K562 (cell line): ENCODE results near the gene DLX2.
A peak's percentile ranks its signal among the peaks of the same experiment; 100 is the strongest.

Source experiments
- ARNT ChIP-seq, 2 experiments: fragments of 450-650 bp; IDR thresholded peaks; 2 replicates each; pipeline ENCODE4 v1.6.1; 2016; ENCODE audit warnings: mild to moderate bottlenecking in 1 of 2
- CAMTA2 ChIP-seq: fragments of 250-450 bp; sonication (Bioruptor Pico); conservative IDR thresholded peaks from 2 replicates; pipeline ENCODE4 v1.5.1; 2022
- GTF2E2 ChIP-seq: fragments of 200-800 bp; sonication (Bioruptor generic); IDR thresholded peaks from 2 replicates; pipeline ENCODE4 v1.6.1; 2016; ENCODE audit warnings: missing genetic modification characterization, missing compliant biosample characterization
- HNRNPH1 ChIP-seq: fragments of 200-400 bp; formaldehyde crosslinking; optimal IDR thresholded peaks from 2 replicates; pipeline ENCODE3; 2017; ENCODE audit warnings: low read depth, mild to moderate bottlenecking, low read length, moderate library complexity
- JUN ChIP-seq, 2 experiments: sonication (generic) in 1 of 2; formaldehyde crosslinking in 1 of 2; IDR thresholded peaks; 2 replicates each; pipeline versions ENCODE4 v1.6.1 to v1.8.0; 2012 to 2022; ENCODE audit warnings: borderline replicate concordance in 2 of 2, mild to moderate bottlenecking in 2 of 2, improper control_type of control experiment in 1 of 2, low read depth in 1 of 2, low read length in 1 of 2, missing genetic modification reagents in 1 of 2
- KAT7 ChIP-seq: sonication (generic); formaldehyde crosslinking; IDR thresholded peaks from 2 replicates; pipeline ENCODE4 v1.8.0; 2022; ENCODE audit warnings: missing genetic modification reagents, mild to moderate bottlenecking, borderline replicate concordance
- MAZ ChIP-seq, 2 experiments: fragments of 450-650 bp in 1 of 2; sonication (generic) in 1 of 2; formaldehyde crosslinking; IDR thresholded peaks in 1 of 2; conservative IDR thresholded peaks in 1 of 2; 2 replicates each; pipeline versions ENCODE4 v1.4.0 to v1.5.0; 2020; ENCODE audit warnings: mild to moderate bottlenecking in 1 of 2, missing genetic modification reagents in 1 of 2
- MEF2D ChIP-seq: conservative IDR thresholded peaks from 2 replicates; pipeline ENCODE4 v1.6.1; 2016; ENCODE audit warnings: low read depth, missing genetic modification characterization, missing compliant biosample characterization
- PHF21A ChIP-seq: fragments of 450-650 bp; IDR thresholded peaks from 2 replicates; pipeline ENCODE4 v1.6.1; 2017; ENCODE audit warnings: low read depth, borderline replicate concordance
- POLR2A ChIP-seq: fragments of 450-650 bp; conservative IDR thresholded peaks from 2 replicates; pipeline ENCODE4 v1.6.1; 2016
- PTBP1 ChIP-seq: fragments of 200-400 bp; formaldehyde crosslinking; IDR thresholded peaks from 2 replicates; pipeline ENCODE4 v1.6.1; 2017; ENCODE audit warnings: low read depth, low read length
- ZBTB7A ChIP-seq: IDR thresholded peaks from 2 replicates; pipeline ENCODE4 v1.6.1; 2011; ENCODE audit warnings: low read depth, mild to moderate bottlenecking, low read length, moderate library complexity, borderline replicate concordance; ENCODE audit not compliant: control insufficient read depth
- ZNF3 ChIP-seq: fragments of 250-450 bp; sonication (Bioruptor Pico); IDR thresholded peaks from 2 replicates; pipeline ENCODE4 v1.5.0; 2021; ENCODE audit warnings: mild to moderate bottlenecking, moderate library complexity

GRCh38 chr2:172066394-172066886, 36.3 kb downstream of the DLX2 start:
- no peak for TF ChIP-seq ARNT (IDR thresholded peaks at IDR 0.05)
- no peak for TF ChIP-seq HNRNPH1
- TF ChIP-seq PTBP1, result no peak
- TF ChIP-seq JUN (IDR thresholded peaks at IDR 0.05; ENCODE audit: borderline replicate concordance, low read depth, low read length), result no peak
- no peak for TF ChIP-seq JUN (CRISPR knock-in tag; IDR thresholded peaks at IDR 0.05; ENCODE audit: borderline replicate concordance)
- TF ChIP-seq ZBTB7A, result no peak
- peak; percentile 11 to 27; a peak in 2 of 4 replicates for TF ChIP-seq MAZ (CRISPR knock-in tag; conservative IDR thresholded peaks at IDR 0.05 in 1 of 2, IDR thresholded peaks at IDR 0.05 in 1 of 2)
- no peak for TF ChIP-seq POLR2A
- TF ChIP-seq KAT7 (CRISPR knock-in tag), result no peak
- TF ChIP-seq PHF21A, result no peak
- 0 out of 2 replicates have a peak, but pooled peaks have one; percentile 34 for TF ChIP-seq GTF2E2 (tag)
- no peak for TF ChIP-seq ZNF3 (CRISPR knock-in tag)
- no peak for TF ChIP-seq CAMTA2
- TF ChIP-seq MEF2D (tag), result no peak
